Mesendoderm (in vitro differentiated cells): Measurements from ENCODE around the gene SESN2.
"Not testable (repeated sequence)": the region's sequence is repeated elsewhere in the genome, so short reads cannot be mapped to it uniquely, and the experiment has no call there.

ENCODE experiments used
- DNase-seq: peaks from one replicate; pipeline ENCODE4 v3.0.0; 2013
- H2AK5ac ChIP-seq: 2 replicates; pipeline ENCODE4 v1.6.1; 2013; ENCODE audit warnings: low read length, inconsistent platforms
- H2BK120ac ChIP-seq: 2 replicates; pipeline ENCODE4 v1.6.1; 2013; ENCODE audit warnings: low read depth, mild to moderate bottlenecking, low read length, moderate library complexity, mixed read lengths
- H2BK15ac ChIP-seq: replicated peaks from 2 replicates; pipeline ENCODE4 v1.6.1; 2013; ENCODE audit warnings: low read depth, mild to moderate bottlenecking, moderate library complexity
- H2BK5ac ChIP-seq: 2 replicates; pipeline ENCODE4 v1.6.1; 2013; ENCODE audit warnings: low read length, inconsistent platforms
- H3K18ac ChIP-seq: 2 replicates; pipeline ENCODE4 v1.6.1; 2013; ENCODE audit warnings: mild to moderate bottlenecking, low read length, mixed read lengths
- H3K23ac ChIP-seq: one replicate; pipeline ENCODE4 v1.6.1; 2013; ENCODE audit warnings: low read length
- H3K27ac ChIP-seq: 2 replicates; pipeline ENCODE4 v1.5.1; 2013; ENCODE audit warnings: low read depth, mild to moderate bottlenecking, inconsistent platforms, low read length, moderate library complexity
- H3K27me3 ChIP-seq: 2 replicates; pipeline ENCODE4 v1.6.1; 2013; ENCODE audit warnings: low read length, control low read depth, mild to moderate bottlenecking, inconsistent platforms; ENCODE audit not compliant: insufficient read depth, poor library complexity
- H3K36me3 ChIP-seq: 2 replicates; pipeline ENCODE4 v1.6.1; 2013; ENCODE audit warnings: low read length, inconsistent platforms; ENCODE audit not compliant: control insufficient read depth, insufficient read depth
- H3K4ac ChIP-seq: one replicate; pipeline ENCODE4 v1.6.1; 2013; ENCODE audit warnings: low read depth, mild to moderate bottlenecking, low read length, moderate library complexity
- H3K4me1 ChIP-seq: 2 replicates; pipeline ENCODE4 v1.6.1; 2013; ENCODE audit warnings: low read depth, low read length, inconsistent platforms; ENCODE audit not compliant: control insufficient read depth
- H3K4me2 ChIP-seq: 2 replicates; pipeline ENCODE4 v1.6.1; 2013; ENCODE audit warnings: low read length
- H3K4me3 ChIP-seq: 2 replicates; pipeline ENCODE4 v1.5.1; 2013; ENCODE audit warnings: mild to moderate bottlenecking, low read length
- H3K56ac ChIP-seq: one replicate; pipeline ENCODE4 v1.6.1; 2013; ENCODE audit warnings: low read length
- H3K79me1 ChIP-seq: 2 replicates; pipeline ENCODE4 v1.6.1; 2013; ENCODE audit warnings: low read length, inconsistent platforms
- H3K79me2 ChIP-seq: 2 replicates; pipeline ENCODE4 v1.6.1; 2013; ENCODE audit warnings: mild to moderate bottlenecking, low read length; ENCODE audit not compliant: control insufficient read depth, insufficient read depth
- H3K9ac ChIP-seq: 2 replicates; pipeline ENCODE4 v1.6.1; 2013; ENCODE audit warnings: low read length, inconsistent platforms
- H4K5ac ChIP-seq: one replicate; pipeline ENCODE4 v1.6.1; 2013; ENCODE audit warnings: low read length
- H4K8ac ChIP-seq: one replicate; pipeline ENCODE4 v1.6.1; 2013; ENCODE audit warnings: low read depth, mild to moderate bottlenecking, control low read depth, low read length, moderate library complexity
- WGBS: extraction: QIAGEN DNeasy Blood & Tissue Kit; methylation state at CpG from one replicate; pipeline ENCODE4 v1.1.7; 2013; ENCODE audit warnings: low lambda C conversion rate, missing lambda C conversion rate; ENCODE audit not compliant: insufficient coverage; ENCODE audit errors: extremely low coverage; 5-methylcytosine and 5-hydroxymethylcytosine counted together

Gene SESN2

DNA sequence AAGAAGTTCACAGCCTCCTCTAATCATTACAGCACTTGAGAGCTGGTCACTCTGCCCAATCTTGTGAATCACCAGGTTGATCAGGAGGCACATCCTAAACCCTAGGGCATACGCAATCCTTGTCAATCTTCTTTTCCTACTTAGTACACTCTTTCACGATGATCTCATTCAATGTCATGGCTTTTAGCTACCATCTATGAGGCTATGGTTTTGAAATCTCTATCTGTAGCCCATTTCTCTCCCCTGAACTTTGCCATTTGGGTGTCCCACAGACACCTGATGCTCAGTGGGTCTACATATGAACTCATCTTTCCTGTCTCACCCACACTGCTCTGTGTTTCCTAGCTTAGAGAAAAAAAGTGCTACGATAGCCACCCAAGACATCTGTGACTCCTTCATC is 67.7 kb downstream of the SESN2 start:
- H2BK15ac ChIP-seq = no peak overlapping the region
- no peak for DNase-seq

DNA sequence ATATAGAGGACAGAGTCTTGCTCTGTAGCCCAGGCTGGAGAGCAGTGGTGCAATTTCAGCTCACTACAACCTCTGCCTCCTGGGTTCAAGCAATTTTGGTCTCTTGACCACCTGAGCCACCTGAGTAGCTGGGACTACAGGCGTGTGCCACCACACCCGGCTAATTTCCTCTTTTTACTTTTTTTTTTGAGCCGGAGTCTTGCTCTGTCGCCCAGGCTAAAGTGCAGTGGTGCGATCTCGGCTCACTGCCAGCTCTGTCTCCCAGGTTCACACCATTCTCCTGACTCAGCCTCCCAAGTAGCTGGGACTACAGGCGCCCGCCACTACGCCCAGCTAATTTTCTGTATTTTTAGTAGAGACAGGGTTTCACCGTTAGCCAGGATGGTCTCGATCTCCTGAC is 68.1 kb downstream of the SESN2 start:
- H3K79me2 ChIP-seq, H3K27me3 ChIP-seq, H3K4me3 ChIP-seq, H4K8ac ChIP-seq, H2AK5ac ChIP-seq, H3K36me3 ChIP-seq, H2BK120ac ChIP-seq, DNase-seq, H3K4me1 ChIP-seq, H3K4me2 ChIP-seq, H2BK5ac ChIP-seq, H3K79me1 ChIP-seq, H3K18ac ChIP-seq, H3K23ac ChIP-seq, H2BK15ac ChIP-seq, H3K56ac ChIP-seq, H3K4ac ChIP-seq, H3K9ac ChIP-seq, H4K5ac ChIP-seq, H3K27ac ChIP-seq: not testable (repeated sequence)
- no CpG with 5 or more reads among the region's 11 CpGs for WGBS

More for the DNA sequence above, 67.7 kb downstream of the SESN2 start:
- Histone ChIP-seq H3K27me3 (no peaks in the 10 kb centered on the region), H4K5ac (no peak overlapping the region), H2BK5ac (no peak overlapping the region), H3K18ac (no peak overlapping the region), H4K8ac (no peak overlapping the region), H3K4me2 (no peak overlapping the region), H3K4me1 (no peaks in the 10 kb centered on the region), H2BK120ac (no peak overlapping the region), H3K79me1 (no peaks in the 10 kb centered on the region), H3K4ac (no peak overlapping the region), H3K23ac (no peak overlapping the region), H3K9ac (no peak overlapping the region), H3K4me3 (no peak overlapping the region), H3K79me2 (no peaks in the 10 kb centered on the region), H3K27ac (no peak overlapping the region), H3K36me3 (no peaks in the 10 kb centered on the region), H3K56ac (no peak overlapping the region), H2AK5ac (no peak overlapping the region)
- WGBS = no CpG with 5 or more reads among the region's 3 CpGs

DNA sequence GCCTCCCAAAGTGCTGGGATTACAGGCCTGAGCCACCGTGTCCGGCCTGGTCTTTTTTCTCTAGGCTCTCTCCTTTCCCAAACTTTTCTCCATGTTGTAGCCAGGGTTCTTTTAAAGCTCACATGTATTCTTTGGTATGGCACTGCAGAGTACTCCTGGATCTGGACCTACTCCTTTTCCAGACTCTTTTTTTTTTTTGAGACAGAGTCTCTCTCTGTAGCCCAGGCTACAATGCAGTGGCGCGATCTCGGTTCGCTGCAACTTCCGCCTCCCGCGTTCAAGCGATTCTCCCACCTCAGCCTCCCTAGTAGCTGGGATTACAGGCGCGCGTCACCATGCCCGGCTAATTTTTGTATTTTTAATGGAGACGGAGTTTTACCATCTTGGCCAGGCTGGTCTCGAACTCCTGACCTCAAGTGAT is 68.9 kb downstream of the SESN2 start:
- Histone ChIP-seq H2AK5ac (no peak overlapping the region), H3K27ac (no peak overlapping the region), H2BK5ac (no peak overlapping the region), H3K4me2 (no peak overlapping the region), H4K8ac (peak overlapping the region; percentile 97), H3K79me1 (no peaks in the 10 kb centered on the region), H2BK15ac (no peak overlapping the region), H3K4ac (no peak overlapping the region), H3K4me1 (no peaks in the 10 kb centered on the region), H3K79me2 (no peaks in the 10 kb centered on the region), H3K9ac (no peak overlapping the region), H3K23ac (no peak overlapping the region), H3K18ac (no peak overlapping the region), H4K5ac (no peak overlapping the region), H3K56ac (no peak overlapping the region), H3K36me3 (no peaks in the 10 kb centered on the region), H3K4me3 (no peak overlapping the region), H3K27me3 (no peaks in the 10 kb centered on the region), H2BK120ac (no peak overlapping the region)
- DNase-seq = no peak
- WGBS = no CpG with 5 or more reads among the region's 16 CpGs

DNA sequence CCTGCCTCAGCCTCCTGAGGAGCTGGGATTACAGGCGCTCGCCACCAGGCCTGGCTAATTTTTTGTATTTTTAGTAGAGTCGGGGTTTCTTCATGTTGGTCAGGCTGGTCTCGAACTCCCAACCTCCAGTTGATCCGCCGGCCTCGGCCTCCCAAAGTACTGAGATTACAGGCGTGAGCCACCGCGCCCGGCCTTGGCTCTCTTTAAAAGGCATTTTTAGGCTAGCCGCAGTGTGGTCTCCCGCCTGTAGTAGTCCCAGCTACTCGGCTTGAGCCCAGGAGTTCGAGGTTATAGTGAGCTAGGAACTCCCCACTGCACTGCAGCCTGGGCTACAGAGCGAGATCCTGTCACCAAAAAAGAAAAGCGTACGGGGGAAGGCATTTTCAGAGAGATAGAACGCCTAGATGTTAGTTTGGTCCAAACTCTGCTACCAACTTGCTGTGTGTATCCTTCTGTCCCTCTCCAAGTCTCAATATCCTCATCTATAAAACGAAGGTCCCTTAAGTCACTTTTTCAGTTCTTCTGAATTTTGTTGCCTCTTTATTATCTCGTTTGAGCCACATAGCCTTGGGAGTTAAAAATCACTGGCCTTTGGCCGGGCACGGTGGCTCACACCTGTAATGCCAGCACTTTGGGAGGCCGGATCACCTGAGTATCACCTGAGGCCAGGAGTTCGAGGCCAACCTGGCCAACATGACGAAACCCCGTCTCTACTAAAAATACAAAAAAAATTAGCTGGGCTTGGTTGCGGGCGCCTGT is 70.3 kb downstream of the SESN2 start:
- H3K4me2 ChIP-seq = peak overlapping the region; percentile 68
- H2BK120ac ChIP-seq = no peak overlapping the region
- no peaks in the 10 kb centered on the region for H3K36me3 ChIP-seq
- H2BK15ac ChIP-seq = no peak overlapping the region
- no peak overlapping the region for H4K8ac ChIP-seq
- peak overlapping the region; percentile 48 for H3K4ac ChIP-seq
- no peak overlapping the region for H3K23ac ChIP-seq
- peak; percentile 74 for DNase-seq
- H2BK5ac ChIP-seq = no peak overlapping the region
- H3K56ac ChIP-seq = peak overlapping the region; percentile 81
- peak overlapping the region; percentile 87 for H4K5ac ChIP-seq
- peak overlapping the region; percentile 58 for H2AK5ac ChIP-seq
- no peaks in the 10 kb centered on the region for H3K79me1 ChIP-seq
- H3K4me3 ChIP-seq = peak overlapping the region; percentile 44
- H3K27me3 ChIP-seq = no peaks in the 10 kb centered on the region
- H3K79me2 ChIP-seq = no peaks in the 10 kb centered on the region
- H3K27ac ChIP-seq = no peak overlapping the region
- H3K4me1 ChIP-seq = no peaks in the 10 kb centered on the region
- no CpG with 5 or more reads among the region's 29 CpGs for WGBS
- peak overlapping the region; percentile 93 for H3K9ac ChIP-seq
- no peak overlapping the region for H3K18ac ChIP-seq
